ENCODE results near the gene FRY.

The FRY gene

GRCh38 chr13:32162395-32163005 is 130.9 kb downstream of the FRY start:
- H3K27me3 ChIP-seq (ENCODE audit: insufficient read depth, poor library complexity, severe bottlenecking), result no peaks in the 10 kb centered on the region
- H3K27ac ChIP-seq (replicated peaks), result no peak overlapping the region
- TF ChIP-seq GABPA (IDR thresholded peaks at IDR 0.05; ENCODE audit: low read depth) (no peak), POLR2AphosphoS5 (IDR thresholded peaks at IDR 0.05; ENCODE audit: low read depth) (no peak), SPI1 (IDR thresholded peaks at IDR 0.05; ENCODE audit: borderline replicate concordance, low read depth) (no peak)
- no peak overlapping the region for H3K4me3 ChIP-seq (replicated peaks; ENCODE audit: insufficient read depth, low read length)
- no peak for DNase-seq (ENCODE audit: low read depth in 1 of 2, low spot score in 1 of 2)

- TF ChIP-seq POLR2AphosphoS5 (IDR thresholded peaks at IDR 0.05; ENCODE audit: low read depth) (no peak), REST (IDR thresholded peaks at IDR 0.05; ENCODE audit: insufficient replicate concordance, low read depth) (no peak), CTCF (IDR thresholded peaks at IDR 0.05; ENCODE audit: insufficient read depth, low read length) (peak; percentile 42), SPI1 (IDR thresholded peaks at IDR 0.05; ENCODE audit: borderline replicate concordance, low read depth) (peak; percentile 8; the same call in 1 of the 2 replicates), GABPA (IDR thresholded peaks at IDR 0.05; ENCODE audit: low read depth) (no peak)
- Histone ChIP-seq H3K27me3 (ENCODE audit: insufficient read depth, poor library complexity, severe bottlenecking) (no peaks in the 10 kb centered on the region), H3K27ac (replicated peaks) (peak overlapping the region; percentile 61), H3K4me3 (replicated peaks; ENCODE audit: insufficient read depth, low read length) (no peak overlapping the region)
- peak; percentile 45 to 85 for DNase-seq (ENCODE audit: low read depth in 1 of 2, low spot score in 1 of 2)
Measured at GRCh38 chr13:32164622-32165268, 133.2 kb downstream of the FRY start.

GRCh38 chr13:32165796-32166195 is 134.2 kb downstream of the FRY start:
- H3K4me3 ChIP-seq (replicated peaks; ENCODE audit: insufficient read depth, low read length), result no peak overlapping the region
- DNase-seq (ENCODE audit: low read depth in 1 of 2, low spot score in 1 of 2), result no peak
- H3K27me3 ChIP-seq (ENCODE audit: insufficient read depth, poor library complexity, severe bottlenecking), result no peaks in the 10 kb centered on the region
- TF ChIP-seq CTCF (IDR thresholded peaks at IDR 0.05; ENCODE audit: insufficient read depth, low read length) (no peak), GABPA (IDR thresholded peaks at IDR 0.05; ENCODE audit: low read depth) (no peak), REST (IDR thresholded peaks at IDR 0.05; ENCODE audit: insufficient replicate concordance, low read depth) (no peak), SPI1 (IDR thresholded peaks at IDR 0.05; ENCODE audit: borderline replicate concordance, low read depth) (no peak)
- H3K27ac ChIP-seq (replicated peaks), result peak overlapping the region; percentile 61

GRCh38 chr13:32168131-32168530 is 136.6 kb downstream of the FRY start:
- no peak for DNase-seq (ENCODE audit: low read depth in 1 of 2, low spot score in 1 of 2)
- no peak for TF ChIP-seq POLR2AphosphoS5 (IDR thresholded peaks at IDR 0.05; ENCODE audit: low read depth)
- TF ChIP-seq SPI1 (IDR thresholded peaks at IDR 0.05; ENCODE audit: borderline replicate concordance, low read depth), result no peak
- TF ChIP-seq REST (IDR thresholded peaks at IDR 0.05; ENCODE audit: insufficient replicate concordance, low read depth), result no peak
- TF ChIP-seq GABPA (IDR thresholded peaks at IDR 0.05; ENCODE audit: low read depth), result no peak
- TF ChIP-seq CTCF (IDR thresholded peaks at IDR 0.05; ENCODE audit: insufficient read depth, low read length), result no peak
- Histone ChIP-seq H3K4me3 (replicated peaks; ENCODE audit: insufficient read depth, low read length) (no peak overlapping the region), H3K27me3 (ENCODE audit: insufficient read depth, poor library complexity, severe bottlenecking) (no peaks in the 10 kb centered on the region), H3K27ac (replicated peaks) (no peak overlapping the region)

All from HL-60 (cell line).